ENCODE measurements around the gene NFKB2.

NFKB2 gene

DNA sequence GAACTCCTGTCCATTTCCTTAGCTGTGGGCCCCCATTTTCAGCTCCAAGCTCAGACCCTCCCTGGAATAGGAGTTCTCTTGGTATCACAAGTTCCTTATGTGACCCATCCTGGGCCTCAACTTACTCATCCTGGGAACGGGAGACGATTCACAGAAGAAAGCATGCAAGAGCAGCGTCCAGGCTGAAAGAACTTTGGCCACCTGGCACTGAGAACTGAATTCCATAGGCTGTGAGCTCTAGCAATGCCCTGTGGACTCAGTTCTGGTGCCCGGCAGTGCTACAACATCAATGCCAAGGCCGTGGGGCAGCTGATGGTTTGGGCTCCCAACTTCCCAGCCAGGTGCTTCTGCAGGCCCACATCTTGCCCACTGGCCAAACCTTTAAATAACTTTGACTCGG, 40.8 kb downstream of the NFKB2 start:
- no peak for TF ChIP-seq CTCF (IDR thresholded peaks at IDR 0.05; ENCODE audit: unreplicated experiment in 3 of 3)
- Mint-ChIP-seq H3K27ac (peak overlapping the region; percentile 86 to 93 (median 93)), H3K9me3 (no peaks in the 10 kb centered on the region), H3K4me1 (peaks cover 35% of the 10 kb centered on the region), H3K36me3 (ENCODE audit: low read depth) (no peaks in the 10 kb centered on the region), H3K27me3 (ENCODE audit: low read depth) (peaks cover 6% of the 10 kb centered on the region), H3K4me3 (peak overlapping the region; percentile 69 to 77 (median 71))

DNA sequence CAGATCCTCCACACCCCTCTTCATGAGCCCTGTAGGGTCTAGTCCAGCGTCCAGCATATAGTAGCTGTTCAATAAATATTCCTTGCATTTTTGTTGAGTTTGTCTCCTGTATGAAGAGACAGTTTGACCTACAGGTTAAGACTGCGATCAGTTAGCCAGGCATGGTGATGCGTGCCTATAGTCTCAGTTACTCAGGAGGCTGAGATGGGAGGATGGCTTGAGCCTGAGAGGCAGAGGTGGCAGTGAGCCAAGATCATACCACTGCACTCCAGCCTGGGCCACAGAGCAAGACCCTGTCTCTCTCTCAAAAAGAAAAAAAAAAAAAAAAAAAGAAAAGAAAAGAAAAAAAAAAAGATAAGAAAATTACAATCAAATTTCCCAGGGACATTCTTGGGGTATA, 42.0 kb downstream of the NFKB2 start:
- Mint-ChIP-seq H3K27ac (peak overlapping the region; percentile 7 to 42 (median 33)), H3K4me3 (peak overlapping the region; percentile 29 to 68 (median 59))
- no peak for TF ChIP-seq CTCF (IDR thresholded peaks at IDR 0.05; ENCODE audit: unreplicated experiment in 3 of 3)

GRCh38 chr10:102438374-102438773, 42.9 kb downstream of the NFKB2 start:
- H3K36me3 Mint-ChIP-seq (ENCODE audit: low read depth), result no peaks in the 10 kb centered on the region
- peaks cover 6% of the 10 kb centered on the region for H3K27me3 Mint-ChIP-seq (ENCODE audit: low read depth)
- H3K27ac Mint-ChIP-seq, result peak overlapping the region in 1 of 3 experiments; percentile 7

More for the DNA sequence above, 42.0 kb downstream of the NFKB2 start:
- Mint-ChIP-seq H3K9me3 (no peaks in the 10 kb centered on the region), H3K36me3 (ENCODE audit: low read depth) (no peaks in the 10 kb centered on the region), H3K4me1 (peaks cover 28% of the 10 kb centered on the region), H3K27me3 (ENCODE audit: low read depth) (peaks cover 6% of the 10 kb centered on the region)

DNA sequence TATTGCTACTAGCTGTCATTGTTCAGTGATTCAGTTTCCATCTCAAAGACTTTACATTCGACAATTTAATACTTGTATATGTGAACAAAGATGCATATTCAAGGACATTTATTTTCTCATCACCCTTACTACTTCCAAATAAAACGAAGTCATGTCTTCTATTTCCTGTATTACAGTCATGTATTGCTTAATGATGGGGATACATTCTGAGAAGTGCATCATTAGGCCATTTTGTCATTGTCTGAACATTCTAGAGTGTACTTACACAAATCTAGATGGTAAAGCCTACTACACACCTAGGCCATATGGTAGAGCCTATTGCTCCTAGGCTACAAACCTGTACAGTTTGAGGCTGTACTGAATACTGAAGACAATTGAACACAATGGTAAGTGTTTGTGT, 49.3 kb downstream of the NFKB2 start:
- H3K4me1 Mint-ChIP-seq, result peaks cover 7% of the 10 kb centered on the region
- no peak overlapping the region for H3K27ac Mint-ChIP-seq
- no peaks in the 10 kb centered on the region for H3K9me3 Mint-ChIP-seq
- H3K27me3 Mint-ChIP-seq (ENCODE audit: low read depth), result no peaks in the 10 kb centered on the region
- no peak overlapping the region for H3K4me3 Mint-ChIP-seq
- no peak for TF ChIP-seq CTCF (IDR thresholded peaks at IDR 0.05; ENCODE audit: unreplicated experiment in 3 of 3)
- H3K36me3 Mint-ChIP-seq (ENCODE audit: low read depth), result no peaks in the 10 kb centered on the region

More at GRCh38 chr10:102438374-102438773, 42.9 kb downstream of the NFKB2 start:
- no peak for TF ChIP-seq CTCF (IDR thresholded peaks at IDR 0.05; ENCODE audit: unreplicated experiment in 3 of 3)
- Mint-ChIP-seq H3K4me3 (no peak overlapping the region), H3K4me1 (peaks cover 25% of the 10 kb centered on the region), H3K9me3 (no peaks in the 10 kb centered on the region)

DNA sequence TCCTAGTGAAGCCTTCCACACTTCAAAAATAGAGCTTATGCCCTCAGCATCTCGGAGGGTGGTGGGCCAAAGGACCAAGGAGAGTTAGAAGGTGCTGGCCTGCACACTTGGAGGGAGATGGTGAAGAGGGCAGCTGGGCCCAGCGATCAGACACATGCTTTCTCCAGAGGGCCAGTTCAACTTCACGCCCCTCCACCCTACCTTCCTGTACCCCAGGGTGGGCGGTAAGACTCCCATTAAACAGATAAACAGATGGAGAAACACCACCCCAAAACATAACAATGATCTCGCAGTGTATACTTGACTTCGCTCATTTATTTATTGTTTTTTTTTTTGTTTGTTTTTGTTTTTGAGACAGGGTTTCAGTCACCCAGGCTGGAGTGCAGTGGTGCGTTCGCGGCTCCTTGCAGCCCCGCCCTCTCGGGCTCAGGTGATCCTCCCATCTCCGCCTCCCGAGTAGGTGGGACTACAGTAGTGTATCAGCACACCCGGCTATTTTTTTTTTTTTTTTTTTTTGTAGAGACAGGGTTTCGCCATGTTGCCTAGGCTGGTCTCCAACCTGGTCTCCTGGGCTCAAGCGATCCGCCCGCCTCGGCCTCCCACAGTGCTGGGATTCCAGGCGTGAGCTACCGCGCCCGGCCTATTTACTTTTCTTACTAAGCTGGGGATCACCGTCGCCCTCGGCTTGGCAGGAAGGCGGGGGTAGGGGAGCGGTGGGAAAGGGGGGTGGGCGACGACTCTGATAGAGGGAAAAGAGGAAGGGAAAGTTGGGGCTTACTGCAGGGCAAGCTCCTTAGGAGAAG, 54.0 kb downstream of the NFKB2 start:
- H3K4me1 Mint-ChIP-seq, result peaks cover 7% of the 10 kb centered on the region
- H3K9me3 Mint-ChIP-seq, result no peaks in the 10 kb centered on the region
- H3K4me3 Mint-ChIP-seq, result peak overlapping the region; percentile 94 to 95 (median 94)
- H3K36me3 Mint-ChIP-seq (ENCODE audit: low read depth), result peaks cover 5% of the 10 kb centered on the region
- no peak for TF ChIP-seq CTCF (IDR thresholded peaks at IDR 0.05; ENCODE audit: unreplicated experiment in 3 of 3)
- H3K27ac Mint-ChIP-seq, result peak overlapping the region; percentile 58 to 77 (median 73)
- no peaks in the 10 kb centered on the region for H3K27me3 Mint-ChIP-seq (ENCODE audit: low read depth)

DNA sequence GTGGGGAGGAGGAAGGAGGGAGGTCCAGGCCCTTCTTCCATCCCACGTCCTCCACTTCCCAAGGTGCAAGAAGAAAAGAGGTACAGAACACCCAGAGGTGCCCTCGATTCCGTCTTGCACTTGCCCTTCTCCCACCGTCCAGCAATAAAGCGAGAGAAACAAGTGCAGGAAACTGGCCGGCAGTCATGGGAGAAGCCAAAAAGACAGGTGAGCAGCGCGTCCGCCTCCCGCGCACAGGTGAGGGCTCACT, 54.5 kb downstream of the NFKB2 start:
- H3K27ac Mint-ChIP-seq, result peak overlapping the region; percentile 58 to 77 (median 73)
- H3K4me3 Mint-ChIP-seq, result peak overlapping the region; percentile 94 to 95 (median 94)
- H3K27me3 Mint-ChIP-seq (ENCODE audit: low read depth), result peaks cover 3% of the 10 kb centered on the region
- no peaks in the 10 kb centered on the region for H3K9me3 Mint-ChIP-seq
- TF ChIP-seq CTCF (IDR thresholded peaks at IDR 0.05; ENCODE audit: unreplicated experiment in 3 of 3), result no peak
- peaks cover 7% of the 10 kb centered on the region for H3K4me1 Mint-ChIP-seq
- peaks cover 5% of the 10 kb centered on the region for H3K36me3 Mint-ChIP-seq (ENCODE audit: low read depth)
